ENCODE results near the gene MR1. TPM values are rescaled to one million over a fixed set of nuclear protein-coding genes. Genes with fewer than 3 reads are reported as not detected.
A peak's percentile ranks its signal among the peaks of the same experiment; 100 is the strongest.

The MR1 gene
- total and polyA plus RNA-seq, 2 of the 13 experiments (the other 11 are each of a cell fraction or from before 2014, with no cell fraction given) = 7.7 to 10.4 TPM

DNA sequence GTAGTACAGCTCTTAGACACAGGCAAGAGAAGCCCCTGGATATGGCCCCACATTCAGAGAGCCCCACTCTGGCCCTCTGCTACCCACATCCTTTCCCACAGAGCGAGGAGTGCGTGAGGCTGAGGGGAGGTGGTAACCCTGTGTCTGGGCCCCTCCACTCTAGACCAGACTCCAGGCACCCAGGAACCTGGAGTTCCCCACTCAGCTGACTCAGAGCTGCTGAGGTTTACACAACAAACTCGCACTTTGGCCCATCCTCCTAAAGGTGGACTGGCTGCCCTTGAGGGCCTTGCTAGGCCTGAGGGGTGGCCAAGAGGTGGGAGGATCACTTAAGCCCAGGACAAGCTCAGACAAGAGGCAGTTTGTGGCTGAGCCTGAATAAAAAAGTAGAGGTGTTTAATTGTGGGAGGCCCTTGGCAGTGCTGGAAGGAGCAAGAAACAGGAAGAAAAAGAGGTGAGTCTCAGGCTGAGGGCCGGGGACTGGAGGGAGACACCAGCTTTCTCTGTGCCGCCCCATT lies 10.7 kb downstream of the MR1 start (continued):
- TF ChIP-seq IKZF5 (CRISPR knock-in tag; IDR thresholded peaks at IDR 0.05) (peak; percentile 32; the same call in 1 of the 2 replicates), HNF4A (CRISPR knock-in tag; IDR thresholded peaks at IDR 0.05) (peak; percentile 96), TOPORS (CRISPR knock-in tag; IDR thresholded peaks at IDR 0.05) (no peak), NBN (conservative IDR thresholded peaks at IDR 0.05) (no peak), ZNF20 (CRISPR knock-in tag; IDR thresholded peaks at IDR 0.05) (no peak), CCDC6 (CRISPR knock-in tag; IDR thresholded peaks at IDR 0.05) (no peak), CREM (IDR thresholded peaks at IDR 0.05) (peak; percentile 37; the same call in 1 of the 2 replicates), CREM (CRISPR knock-in tag; IDR thresholded peaks at IDR 0.05) (no peak), ZNF547 (CRISPR knock-in tag; IDR thresholded peaks at IDR 0.05) (no peak), HNRNPL (IDR thresholded peaks at IDR 0.05; ENCODE audit: low read depth, low read length) (no peak), ZNF430 (CRISPR knock-in tag; IDR thresholded peaks at IDR 0.05) (peak; percentile 96), ZNF790 (CRISPR knock-in tag; IDR thresholded peaks at IDR 0.05; ENCODE audit: borderline replicate concordance) (no peak), FOSL1 (CRISPR knock-in tag; IDR thresholded peaks at IDR 0.05; ENCODE audit: borderline replicate concordance) (peak; percentile 45; the same call in 1 of the 2 replicates), KDM6A (CRISPR knock-in tag; IDR thresholded peaks at IDR 0.05; ENCODE audit: low read depth) (peak; percentile 58; the same call in 1 of the 2 replicates), FOSL2 (CRISPR knock-in tag; IDR thresholded peaks at IDR 0.05) (peak; percentile 96), FOXP4 (CRISPR knock-in tag; IDR thresholded peaks at IDR 0.05) (peak; percentile 67), ZNF616 (CRISPR knock-in tag; IDR thresholded peaks at IDR 0.05; ENCODE audit: low read depth) (no peak), ERF (CRISPR knock-in tag; IDR thresholded peaks at IDR 0.05) (0 out of 2 replicates have a peak, but pooled peaks have one; percentile 36), ZBTB38 (CRISPR knock-in tag; IDR thresholded peaks at IDR 0.05) (no peak; the same call in 1 of the 2 replicates), HOXA3 (CRISPR knock-in tag; IDR thresholded peaks at IDR 0.05) (peak; percentile 84)
- TF ChIP-seq, protein P1, sequence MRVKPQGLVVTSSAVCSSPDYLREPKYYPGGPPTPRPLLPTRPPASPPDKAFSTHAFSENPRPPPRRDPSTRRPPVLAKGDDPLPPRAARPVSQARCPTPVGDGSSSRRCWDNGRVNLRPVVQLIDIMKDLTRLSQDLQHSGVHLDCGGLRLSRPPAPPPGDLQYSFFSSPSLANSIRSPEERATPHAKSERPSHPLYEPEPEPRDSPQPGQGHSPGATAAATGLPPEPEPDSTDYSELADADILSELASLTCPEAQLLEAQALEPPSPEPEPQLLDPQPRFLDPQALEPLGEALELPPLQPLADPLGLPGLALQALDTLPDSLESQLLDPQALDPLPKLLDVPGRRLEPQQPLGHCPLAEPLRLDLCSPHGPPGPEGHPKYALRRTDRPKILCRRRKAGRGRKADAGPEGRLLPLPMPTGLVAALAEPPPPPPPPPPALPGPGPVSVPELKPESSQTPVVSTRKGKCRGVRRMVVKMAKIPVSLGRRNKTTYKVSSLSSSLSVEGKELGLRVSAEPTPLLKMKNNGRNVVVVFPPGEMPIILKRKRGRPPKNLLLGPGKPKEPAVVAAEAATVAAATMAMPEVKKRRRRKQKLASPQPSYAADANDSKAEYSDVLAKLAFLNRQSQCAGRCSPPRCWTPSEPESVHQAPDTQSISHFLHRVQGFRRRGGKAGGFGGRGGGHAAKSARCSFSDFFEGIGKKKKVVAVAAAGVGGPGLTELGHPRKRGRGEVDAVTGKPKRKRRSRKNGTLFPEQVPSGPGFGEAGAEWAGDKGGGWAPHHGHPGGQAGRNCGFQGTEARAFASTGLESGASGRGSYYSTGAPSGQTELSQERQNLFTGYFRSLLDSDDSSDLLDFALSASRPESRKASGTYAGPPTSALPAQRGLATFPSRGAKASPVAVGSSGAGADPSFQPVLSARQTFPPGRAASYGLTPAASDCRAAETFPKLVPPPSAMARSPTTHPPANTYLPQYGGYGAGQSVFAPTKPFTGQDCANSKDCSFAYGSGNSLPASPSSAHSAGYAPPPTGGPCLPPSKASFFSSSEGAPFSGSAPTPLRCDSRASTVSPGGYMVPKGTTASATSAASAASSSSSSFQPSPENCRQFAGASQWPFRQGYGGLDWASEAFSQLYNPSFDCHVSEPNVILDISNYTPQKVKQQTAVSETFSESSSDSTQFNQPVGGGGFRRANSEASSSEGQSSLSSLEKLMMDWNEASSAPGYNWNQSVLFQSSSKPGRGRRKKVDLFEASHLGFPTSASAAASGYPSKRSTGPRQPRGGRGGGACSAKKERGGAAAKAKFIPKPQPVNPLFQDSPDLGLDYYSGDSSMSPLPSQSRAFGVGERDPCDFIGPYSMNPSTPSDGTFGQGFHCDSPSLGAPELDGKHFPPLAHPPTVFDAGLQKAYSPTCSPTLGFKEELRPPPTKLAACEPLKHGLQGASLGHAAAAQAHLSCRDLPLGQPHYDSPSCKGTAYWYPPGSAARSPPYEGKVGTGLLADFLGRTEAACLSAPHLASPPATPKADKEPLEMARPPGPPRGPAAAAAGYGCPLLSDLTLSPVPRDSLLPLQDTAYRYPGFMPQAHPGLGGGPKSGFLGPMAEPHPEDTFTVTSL (CRISPR knock-in tag; IDR thresholded peaks at IDR 0.05; ENCODE audit: borderline replicate concordance) = peak; percentile 61
- TF ChIP-seq, protein P2, sequence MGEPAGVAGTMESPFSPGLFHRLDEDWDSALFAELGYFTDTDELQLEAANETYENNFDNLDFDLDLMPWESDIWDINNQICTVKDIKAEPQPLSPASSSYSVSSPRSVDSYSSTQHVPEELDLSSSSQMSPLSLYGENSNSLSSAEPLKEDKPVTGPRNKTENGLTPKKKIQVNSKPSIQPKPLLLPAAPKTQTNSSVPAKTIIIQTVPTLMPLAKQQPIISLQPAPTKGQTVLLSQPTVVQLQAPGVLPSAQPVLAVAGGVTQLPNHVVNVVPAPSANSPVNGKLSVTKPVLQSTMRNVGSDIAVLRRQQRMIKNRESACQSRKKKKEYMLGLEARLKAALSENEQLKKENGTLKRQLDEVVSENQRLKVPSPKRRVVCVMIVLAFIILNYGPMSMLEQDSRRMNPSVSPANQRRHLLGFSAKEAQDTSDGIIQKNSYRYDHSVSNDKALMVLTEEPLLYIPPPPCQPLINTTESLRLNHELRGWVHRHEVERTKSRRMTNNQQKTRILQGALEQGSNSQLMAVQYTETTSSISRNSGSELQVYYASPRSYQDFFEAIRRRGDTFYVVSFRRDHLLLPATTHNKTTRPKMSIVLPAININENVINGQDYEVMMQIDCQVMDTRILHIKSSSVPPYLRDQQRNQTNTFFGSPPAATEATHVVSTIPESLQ (CRISPR knock-in tag; conservative IDR thresholded peaks at IDR 0.05) = no peak
